Activated CD4-positive, alpha-beta T cell treated with anti-CD3 and anti-CD28 coated beads, Interleukin-2, amount 50 U/mL, for 24 hours (primary cell): ENCODE data around the gene METTL5.
"Not testable (repeated sequence)": the region's sequence is repeated elsewhere in the genome, so short reads cannot be mapped to it uniquely, and the experiment has no call there.

ENCODE experiments used
- DNase-seq, 2 donors: peaks; one replicate each; pipeline ENCODE4 v3.0.0-alpha.2; 2020; ENCODE audit warnings: low read depth in 1 of 2, low spot score in 1 of 2

METTL5 gene

GRCh38 chr2:169834401-169834800 lies 9.7 kb upstream of the METTL5 start:
- no peak for DNase-seq

GRCh38 chr2:169828141-169828811 lies 3.6 kb upstream of the METTL5 start:
- peak; percentile 5 to 32 for DNase-seq

- peak; percentile 76 to 85 for DNase-seq
Measured at GRCh38 chr2:169827272-169828140, 2.8 kb upstream of the METTL5 start, which contains the start of gene UBR3. Gene UBR3, plus strand, starts transcription at chr2:169827454. Its CDS starts 54 bp downstream, at chr2:169827508.

GRCh38 chr2:169823996-169824372 lies 721 bp downstream of the METTL5 start:
- DNase-seq: no peak

- no peak for DNase-seq
Measured at GRCh38 chr2:169822785-169823392, 1.8 kb downstream of the METTL5 start.

GRCh38 chr2:169822036-169822435 lies 2.7 kb downstream of the METTL5 start:
- DNase-seq: no peak

GRCh38 chr2:169820101-169820500 lies 4.6 kb downstream of the METTL5 start:
- not testable (repeated sequence) for DNase-seq

GRCh38 chr2:169819106-169819505 lies 5.6 kb downstream of the METTL5 start:
- no peak for DNase-seq

GRCh38 chr2:169818241-169818640 lies 6.5 kb downstream of the METTL5 start:
- no peak for DNase-seq

GRCh38 chr2:169817369-169817768 lies 7.3 kb downstream of the METTL5 start:
- DNase-seq: not testable (repeated sequence)

GRCh38 chr2:169816961-169817360 lies 7.7 kb downstream of the METTL5 start:
- not testable (repeated sequence) for DNase-seq

- DNase-seq: no peak
Measured at GRCh38 chr2:169815849-169816248, 8.9 kb downstream of the METTL5 start.

GRCh38 chr2:169808221-169808620 lies 16.5 kb downstream of the METTL5 start:
- DNase-seq: no peak

GRCh38 chr2:169806586-169806985 lies 18.1 kb downstream of the METTL5 start:
- DNase-seq: no peak

GRCh38 chr2:169803480-169803879 lies 21.2 kb downstream of the METTL5 start:
- no peak for DNase-seq

- DNase-seq: peak; percentile 79 to 94
Measured at GRCh38 chr2:169798718-169799592, 25.8 kb downstream of the METTL5 start, which contains the start of gene SSB. Gene SSB, plus strand, starts transcription at chr2:169798871. Its CDS starts 2,090 bp downstream, at chr2:169800961.

- no peak for DNase-seq
Measured at GRCh38 chr2:169798397-169798717, 26.3 kb downstream of the METTL5 start.

- DNase-seq: no peak
Measured at GRCh38 chr2:169797601-169798000, 27.1 kb downstream of the METTL5 start.

GRCh38 chr2:169796441-169796840 lies 28.3 kb downstream of the METTL5 start:
- DNase-seq: no peak

- DNase-seq: no peak
Measured at GRCh38 chr2:169795181-169795580, 29.5 kb downstream of the METTL5 start.

GRCh38 chr2:169790581-169790980 lies 34.1 kb downstream of the METTL5 start:
- DNase-seq: no peak
